ENCODE measurements around the gene ROMO1. TPM values are rescaled to one million over a fixed set of nuclear protein-coding genes. Genes with fewer than 3 reads are reported as not detected.
"Not testable (repeated sequence)": the region's sequence is repeated elsewhere in the genome, so short reads cannot be mapped to it uniquely, and the experiment has no call there.

The ROMO1 gene
- total RNA-seq, 2 experiments from 2014 or later: 96.9 to 112 TPM

- no peaks in the 10 kb centered on the region for H3K27me3 Mint-ChIP-seq
- no peak overlapping the region for H3K4me3 Mint-ChIP-seq
- H3K27ac Mint-ChIP-seq: no peak overlapping the region
- no peaks in the 10 kb centered on the region for H3K9me3 Mint-ChIP-seq
- DNase-seq (no peak), ATAC-seq (ENCODE audit: low read depth) (no peak)
- H3K36me3 Mint-ChIP-seq: peaks cover 47% of the 10 kb centered on the region
- H3K4me1 Mint-ChIP-seq: peaks cover 24% of the 10 kb centered on the region
- POLR2A ChIA-PET: interaction anchor here (0.9 to 1.7 kb wide), 2 partner anchors 15 to 18 kb away, joined by 3 to 4 read pairs; no protein-coding TSS in a partner anchor
These were observed 20.5 kb downstream of the ROMO1 start for GRCh38 chr20:35719717-35720116.

- no peaks in the 10 kb centered on the region for H3K27me3 Mint-ChIP-seq
- no peaks in the 10 kb centered on the region for H3K9me3 Mint-ChIP-seq
- ATAC-seq (ENCODE audit: low read depth) (no peak), DNase-seq (no peak)
- H3K4me3 Mint-ChIP-seq: no peak overlapping the region
- peaks cover 50% of the 10 kb centered on the region for H3K36me3 Mint-ChIP-seq
- H3K27ac Mint-ChIP-seq: no peak overlapping the region
- POLR2A ChIA-PET: interaction anchor here (0.9 to 1.7 kb wide), 2 partner anchors 14 to 18 kb away, joined by 3 to 4 read pairs; no protein-coding TSS in a partner anchor
- peaks cover 26% of the 10 kb centered on the region for H3K4me1 Mint-ChIP-seq
These were observed 21.2 kb downstream of the ROMO1 start for GRCh38 chr20:35720165-35721123.

GRCh38 chr20:35721219-35721618 is 22.0 kb downstream of the ROMO1 start:
- Mint-ChIP-seq H3K4me3 (no peak overlapping the region), H3K4me1 (peaks cover 25% of the 10 kb centered on the region), H3K27ac (no peak overlapping the region), H3K27me3 (no peaks in the 10 kb centered on the region), H3K36me3 (peaks cover 46% of the 10 kb centered on the region), H3K9me3 (no peaks in the 10 kb centered on the region)
- ATAC-seq (ENCODE audit: low read depth) (no peak), DNase-seq (no peak)
- POLR2A ChIA-PET: no interaction called here

GRCh38 chr20:35721621-35722020 is 22.4 kb downstream of the ROMO1 start:
- Mint-ChIP-seq H3K4me3 (no peak overlapping the region), H3K9me3 (no peaks in the 10 kb centered on the region), H3K36me3 (peaks cover 46% of the 10 kb centered on the region), H3K27ac (no peak overlapping the region), H3K4me1 (peaks cover 25% of the 10 kb centered on the region), H3K27me3 (no peaks in the 10 kb centered on the region)
- ATAC-seq (ENCODE audit: low read depth) (no peak), DNase-seq (no peak)
- POLR2A ChIA-PET: no interaction called here

- ATAC-seq (ENCODE audit: low read depth); H3K27me3 Mint-ChIP-seq; DNase-seq; H3K4me3 Mint-ChIP-seq; H3K9me3 Mint-ChIP-seq: not testable (repeated sequence)
- peaks cover 19% of the 10 kb centered on the region for H3K4me1 Mint-ChIP-seq
- H3K27ac Mint-ChIP-seq: peak overlapping the region; percentile 12
- POLR2A ChIA-PET: interaction anchor here (1.3 to 1.4 kb wide), 2 partner anchors 16 to 19 kb away, joined by 3 read pairs; partner anchors contain the start of gene RBM39
- H3K36me3 Mint-ChIP-seq: peaks cover 38% of the 10 kb centered on the region
These were observed 24.1 kb downstream of the ROMO1 start for GRCh38 chr20:35723275-35723639.

- DNase-seq; H3K27me3 Mint-ChIP-seq; H3K4me3 Mint-ChIP-seq; ATAC-seq (ENCODE audit: low read depth); H3K27ac Mint-ChIP-seq; H3K9me3 Mint-ChIP-seq: not testable (repeated sequence)
- Mint-ChIP-seq H3K36me3 (peaks cover 37% of the 10 kb centered on the region), H3K4me1 (peaks cover 19% of the 10 kb centered on the region)
- POLR2A ChIA-PET: interaction anchor here (0.7 to 1.4 kb wide), 3 partner anchors 16 to 48 kb away, joined by 3 read pairs; partner anchors contain the start of genes PHF20 and RBM39
These were observed 24.6 kb downstream of the ROMO1 start for GRCh38 chr20:35723652-35724320.

- DNase-seq (no peak), ATAC-seq (ENCODE audit: low read depth) (no peak)
- Mint-ChIP-seq H3K9me3 (no peaks in the 10 kb centered on the region), H3K27me3 (no peaks in the 10 kb centered on the region), H3K36me3 (peaks cover 34% of the 10 kb centered on the region), H3K4me3 (no peak overlapping the region), H3K27ac (no peak overlapping the region), H3K4me1 (peaks cover 16% of the 10 kb centered on the region)
- POLR2A ChIA-PET: interaction anchor here (0.7 to 1.4 kb wide), 5 partner anchors 15 to 50 kb away, joined by 3 to 7 read pairs (median 3); partner anchors contain the start of gene RBM39
These were observed 25.4 kb downstream of the ROMO1 start for GRCh38 chr20:35724321-35725230.

- Mint-ChIP-seq H3K4me3 (no peak overlapping the region), H3K9me3 (no peaks in the 10 kb centered on the region), H3K27ac (no peak overlapping the region), H3K36me3 (peaks cover 26% of the 10 kb centered on the region), H3K27me3 (no peaks in the 10 kb centered on the region), H3K4me1 (peaks cover 19% of the 10 kb centered on the region)
- POLR2A ChIA-PET: interaction anchor here (0.7 to 2.8 kb wide), 6 partner anchors 9 to 1452 kb away, joined by 3 to 9 read pairs (median 4); partner anchors contain the start of genes MROH8, RBM39 and RPN2
- ATAC-seq (ENCODE audit: low read depth): no peak
- DNase-seq: no peak
These were observed 27.9 kb downstream of the ROMO1 start for GRCh38 chr20:35726842-35727711.

GRCh38 chr20:35729283-35729807 is 30.1 kb downstream of the ROMO1 start:
- H3K4me3 Mint-ChIP-seq: no peak overlapping the region
- no peak overlapping the region for H3K27ac Mint-ChIP-seq
- H3K4me1 Mint-ChIP-seq: peaks cover 23% of the 10 kb centered on the region
- ATAC-seq (ENCODE audit: low read depth) (no peak), DNase-seq (no peak)
- H3K27me3 Mint-ChIP-seq: no peaks in the 10 kb centered on the region
- H3K36me3 Mint-ChIP-seq: peaks cover 32% of the 10 kb centered on the region
- no peaks in the 10 kb centered on the region for H3K9me3 Mint-ChIP-seq
- POLR2A ChIA-PET: interaction anchor here (0.6 to 1.9 kb wide), 5 partner anchors 10 to 84 kb away, joined by 3 to 7 read pairs (median 4); partner anchors contain the start of gene RBM39

- H3K4me3 Mint-ChIP-seq: no peak overlapping the region
- ATAC-seq (ENCODE audit: low read depth) (no peak), DNase-seq (no peak)
- peaks cover 23% of the 10 kb centered on the region for H3K4me1 Mint-ChIP-seq
- H3K27ac Mint-ChIP-seq: no peak overlapping the region
- H3K27me3 Mint-ChIP-seq: no peaks in the 10 kb centered on the region
- H3K9me3 Mint-ChIP-seq: no peaks in the 10 kb centered on the region
- peaks cover 30% of the 10 kb centered on the region for H3K36me3 Mint-ChIP-seq
- POLR2A ChIA-PET: interaction anchor here (0.9 to 1.9 kb wide), 6 partner anchors 10 to 31 kb away, joined by 3 to 7 read pairs (median 4); partner anchors contain the start of genes NFS1, RBM39 and ROMO1
These were observed 30.8 kb downstream of the ROMO1 start for GRCh38 chr20:35729836-35730582.

Data from activated naive CD8-positive, alpha-beta T cell treated with anti-CD3 and anti-CD28 coated beads, Interleukin-2, amount 10 ng/mL, durations not matched to agents 7 days and 5 days (primary cell).